Measurements from ENCODE around the gene NEUROD4. TPM values are rescaled to one million over a fixed set of nuclear protein-coding genes. Genes with fewer than 3 reads are reported as not detected.

The NEUROD4 gene
- total RNA-seq, 1 donor from 2014 or later = not detected

GRCh38 chr12:55041345-55042055, 21.7 kb downstream of the NEUROD4 start:
- no peak overlapping the region for H3K4me3 ChIP-seq (ENCODE audit: low read depth, low read length)
- DNase-seq (ENCODE audit: low read depth) = no peak
- TF ChIP-seq CTCF (conservative IDR thresholded peaks at IDR 0.05; ENCODE audit: low read depth, low read length) = no peak

- no peak for DNase-seq (ENCODE audit: low read depth)
- TF ChIP-seq CTCF (conservative IDR thresholded peaks at IDR 0.05; ENCODE audit: low read depth, low read length) = no peak
- H3K4me3 ChIP-seq (ENCODE audit: low read depth, low read length) = no peak overlapping the region
Measured at GRCh38 chr12:55043542-55043941, 23.8 kb downstream of the NEUROD4 start.

GRCh38 chr12:55044135-55044534, 24.4 kb downstream of the NEUROD4 start:
- TF ChIP-seq CTCF (conservative IDR thresholded peaks at IDR 0.05; ENCODE audit: low read depth, low read length) = no peak
- no peak overlapping the region for H3K4me3 ChIP-seq (ENCODE audit: low read depth, low read length)
- DNase-seq (ENCODE audit: low read depth) = no peak

GRCh38 chr12:55049676-55050075, 29.9 kb downstream of the NEUROD4 start:
- no peak for TF ChIP-seq CTCF (conservative IDR thresholded peaks at IDR 0.05; ENCODE audit: low read depth, low read length)
- H3K4me3 ChIP-seq (ENCODE audit: low read depth, low read length) = no peak overlapping the region
- no peak for DNase-seq (ENCODE audit: low read depth)

DNA sequence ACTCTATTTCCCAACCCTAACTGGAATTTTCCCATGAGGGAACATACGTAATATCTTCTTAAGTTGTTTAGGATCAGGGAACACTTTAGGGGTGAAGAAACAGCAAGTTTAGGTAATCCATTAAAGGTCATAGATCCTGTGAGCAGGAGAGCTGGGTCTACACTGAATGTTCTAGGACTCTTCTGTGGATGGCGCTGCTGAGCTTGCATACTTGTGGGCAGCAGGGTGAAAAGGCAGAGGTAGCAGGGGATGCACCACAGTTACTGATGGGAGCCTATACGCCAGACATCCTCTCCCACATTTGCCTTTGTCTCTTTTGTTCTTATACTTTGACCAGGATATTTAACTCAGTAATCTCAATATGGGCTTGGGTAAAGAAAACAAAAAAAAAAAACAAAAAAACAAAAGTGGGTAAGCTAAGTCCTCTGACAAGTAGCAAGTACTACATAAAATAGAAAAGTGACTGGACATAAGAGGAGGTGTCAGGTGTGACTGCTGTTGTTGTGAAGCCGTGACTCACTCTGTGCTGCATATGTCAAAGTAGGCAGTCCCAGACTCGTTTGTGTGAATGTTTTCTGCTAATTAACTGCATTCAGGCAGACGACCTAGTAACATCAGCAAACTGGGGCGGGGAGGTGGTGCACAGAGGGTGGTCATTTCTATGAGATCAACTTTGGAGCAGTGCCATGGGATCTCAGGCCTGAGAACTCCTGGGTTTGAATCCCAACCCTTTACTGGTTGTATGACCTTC, 31.6 kb downstream of the NEUROD4 start:
- no peak overlapping the region for H3K4me3 ChIP-seq (ENCODE audit: low read depth, low read length)
- TF ChIP-seq CTCF (conservative IDR thresholded peaks at IDR 0.05; ENCODE audit: low read depth, low read length) = no peak

GRCh38 chr12:55057481-55057880, 37.7 kb downstream of the NEUROD4 start:
- no peak overlapping the region for H3K4me3 ChIP-seq (ENCODE audit: low read depth, low read length)
- DNase-seq (ENCODE audit: low read depth) = no peak

More for the DNA sequence above, 31.6 kb downstream of the NEUROD4 start:
- no peak for DNase-seq (ENCODE audit: low read depth)

More at GRCh38 chr12:55057481-55057880, 37.7 kb downstream of the NEUROD4 start:
- TF ChIP-seq CTCF (conservative IDR thresholded peaks at IDR 0.05; ENCODE audit: low read depth, low read length) = no peak

Data from epithelial cell of proximal tubule (primary cell).